H1 (cell line): ENCODE data around the gene RASGEF1B. TPM values are rescaled to one million over a fixed set of nuclear protein-coding genes. Genes with fewer than 3 reads are reported as not detected.

ENCODE experiments used
- CTCF ChIA-PET: fragments of 300-600 bp; sonication (Branson Sonifier 250); formaldehyde crosslinking; loops from one replicate; lab custom pipeline; 2021; ENCODE audit not compliant: partially characterized antibody; lab: Charles Lee
- POLR2A ChIA-PET: fragments of 300-600 bp; sonication (Branson Sonifier 250); formaldehyde crosslinking; loops from one replicate; lab custom pipeline; 2021; ENCODE audit warnings: inconsistent platforms; ENCODE audit not compliant: partially characterized antibody; lab: Charles Lee
- DNase-seq, 2 experiments: peaks; one replicate each; pipeline versions ENCODE4 v3.0.0 to v3.0.0-alpha.2; 2010 to 2022; ENCODE audit warnings: low spot score in 2 of 2, low read depth in 1 of 2, mixed read lengths in 1 of 2
- FAIRE-seq: peaks from 2 replicates; lab custom pipeline; 2011; peaks lifted over from hg19 to GRCh38; lab: Jason Lieb, UNC
- H2AFZ ChIP-seq: 2 replicates; pipeline ENCODE4 v1.8.1; 2012; ENCODE audit warnings: low read length, inconsistent platforms
- H2AK5ac ChIP-seq: 2 replicates; pipeline ENCODE4 v1.6.1; 2013; ENCODE audit warnings: low read depth, low read length
- H2BK120ac ChIP-seq: replicated peaks from 2 replicates; pipeline ENCODE3; 2013; ENCODE audit warnings: low read depth, low read length, inconsistent platforms
- H2BK12ac ChIP-seq: 2 replicates; pipeline ENCODE4 v1.6.1; 2013; ENCODE audit warnings: low read depth, low read length
- H2BK15ac ChIP-seq: 2 replicates; pipeline ENCODE4 v1.6.1; 2013; ENCODE audit warnings: low read length
- H2BK20ac ChIP-seq: 2 replicates; pipeline ENCODE4 v1.6.1; 2013; ENCODE audit warnings: low read length
- H2BK5ac ChIP-seq: 2 replicates; pipeline ENCODE4 v1.6.1; 2013; ENCODE audit warnings: low read depth, low read length
- H3K14ac ChIP-seq: 2 replicates; pipeline ENCODE4 v1.6.1; 2013; ENCODE audit warnings: inconsistent platforms; ENCODE audit not compliant: insufficient read length
- H3K18ac ChIP-seq: 2 replicates; pipeline ENCODE4 v1.6.1; 2013; ENCODE audit warnings: low read length; ENCODE audit errors: extremely low read depth
- H3K23ac ChIP-seq: 2 replicates; pipeline ENCODE4 v1.6.1; 2013; ENCODE audit warnings: inconsistent platforms; ENCODE audit not compliant: insufficient read length
- H3K23me2 ChIP-seq: 2 replicates; pipeline ENCODE4 v1.6.1; 2013; ENCODE audit warnings: low read depth, low read length
- H3K27ac ChIP-seq: 2 replicates; pipeline ENCODE4 v1.6.1; 2011; ENCODE audit warnings: low read depth, low read length, inconsistent platforms
- H3K27me3 ChIP-seq, 4 experiments: replicated peaks in 1 of 4; 1 replicate in 1 of 4; 2 replicates in 3 of 4; pipeline versions ENCODE4 v1.6.1 to v1.8.1; 2011 to 2013; ENCODE audit warnings: low read length in 3 of 4, mild to moderate bottlenecking in 3 of 4, inconsistent platforms in 2 of 4, mixed read lengths in 2 of 4, moderate library complexity in 1 of 4; ENCODE audit not compliant: control insufficient read depth in 3 of 4, insufficient read depth in 3 of 4; ENCODE audit errors: extremely low read depth in 1 of 4
- H3K36me3 ChIP-seq, 4 experiments: 2 replicates each; pipeline versions ENCODE4 v1.6.1 to v1.8.1; 2011 to 2013; ENCODE audit warnings: mild to moderate bottlenecking in 4 of 4, low read length in 3 of 4, moderate library complexity in 2 of 4, control low read depth in 1 of 4, inconsistent platforms in 1 of 4; ENCODE audit not compliant: insufficient read depth in 4 of 4, control insufficient read depth in 2 of 4
- H3K4ac ChIP-seq: replicated peaks from 2 replicates; pipeline ENCODE3; 2013; ENCODE audit warnings: low read length, low read depth, mixed read lengths, inconsistent platforms; ENCODE audit not compliant: insufficient read length
- H3K4me1 ChIP-seq, 4 experiments: replicated peaks in 1 of 4; 1 replicate in 1 of 4; 2 replicates in 3 of 4; pipeline versions ENCODE4 v1.6.1 to v1.8.1; 2011 to 2013; ENCODE audit warnings: low read length in 3 of 4, inconsistent platforms in 2 of 4, mixed read lengths in 1 of 4; ENCODE audit not compliant: insufficient read depth in 4 of 4, control insufficient read depth in 3 of 4
- H3K4me2 ChIP-seq, 2 experiments: 2 replicates each; pipeline versions ENCODE4 v1.6.1 to v1.8.1; 2011 to 2013; ENCODE audit warnings: low read depth in 2 of 2, low read length in 2 of 2, control low read depth in 1 of 2, inconsistent platforms in 1 of 2, mild to moderate bottlenecking in 1 of 2; ENCODE audit not compliant: insufficient read depth in 1 of 2
- H3K4me3 ChIP-seq, 4 experiments: fragments of 200-600, 300-600 bp in 1 of 4; sonication (generic), shearing (Covaris generic), sonication (Bioruptor Twin) in 1 of 4; 2 replicates each; pipeline versions ENCODE4 v1.5.1 to v1.8.1; 2011 to 2016; ENCODE audit warnings: low read length in 4 of 4, low read depth in 3 of 4, control low read depth in 2 of 4, inconsistent platforms in 2 of 4, mild to moderate bottlenecking in 2 of 4, mixed read lengths in 1 of 4, moderate library complexity in 1 of 4; ENCODE audit not compliant: insufficient read depth in 2 of 4; ENCODE audit errors: extremely low read depth in 1 of 4
- H3K56ac ChIP-seq: replicated peaks from 2 replicates; pipeline ENCODE3; 2013; ENCODE audit warnings: low read depth, mild to moderate bottlenecking, mixed read lengths, low read length, inconsistent platforms; ENCODE audit not compliant: insufficient read length
- H3K79me1 ChIP-seq: 2 replicates; pipeline ENCODE4 v1.6.1; 2013; ENCODE audit warnings: low read depth, low read length, control low read depth
- H3K79me2 ChIP-seq, 2 experiments: 2 replicates each; pipeline versions ENCODE4 v1.6.1 to v1.8.1; 2012 to 2013; ENCODE audit warnings: low read length in 2 of 2, mild to moderate bottlenecking in 2 of 2, inconsistent platforms in 1 of 2; ENCODE audit not compliant: insufficient read depth in 2 of 2, control insufficient read depth in 1 of 2
- H3K9ac ChIP-seq, 4 experiments: replicated peaks in 1 of 4; 1 replicate in 1 of 4; 2 replicates in 3 of 4; pipeline versions ENCODE4 v1.6.1 to v1.8.1; 2011 to 2013; ENCODE audit warnings: low read depth in 3 of 4, low read length in 3 of 4, control low read depth in 2 of 4, mild to moderate bottlenecking in 2 of 4, moderate library complexity in 2 of 4, inconsistent platforms in 1 of 4; ENCODE audit errors: extremely low read depth in 1 of 4
- H3K9me3 ChIP-seq, 2 experiments: 2 replicates each; pipeline versions ENCODE4 v1.6.1 to v1.8.1; 2012 to 2013; ENCODE audit warnings: mild to moderate bottlenecking in 2 of 2, moderate library complexity in 2 of 2, control low read depth in 1 of 2, inconsistent platforms in 1 of 2, low read depth in 1 of 2, low read length in 1 of 2, mixed read lengths in 1 of 2; ENCODE audit not compliant: insufficient read depth in 2 of 2
- H4K20me1 ChIP-seq, 2 experiments: replicated peaks in 1 of 2; 2 replicates each; pipeline versions ENCODE3 to v1.8.1; 2011 to 2013; ENCODE audit warnings: inconsistent platforms in 2 of 2, low read length in 2 of 2, mild to moderate bottlenecking in 1 of 2; ENCODE audit not compliant: insufficient read depth in 2 of 2, control insufficient read depth in 1 of 2
- H4K5ac ChIP-seq: 2 replicates; pipeline ENCODE4 v1.6.1; 2013; ENCODE audit warnings: low read length, low read depth, mixed read lengths, inconsistent platforms; ENCODE audit not compliant: insufficient read length
- H4K8ac ChIP-seq: 2 replicates; pipeline ENCODE4 v1.8.0; 2013; ENCODE audit warnings: mild to moderate bottlenecking, moderate library complexity, low read length, inconsistent platforms; ENCODE audit not compliant: insufficient read depth; ENCODE audit errors: extremely low read depth
- H4K91ac ChIP-seq: replicated peaks from 2 replicates; pipeline ENCODE3; 2013; ENCODE audit warnings: low read length, mixed read lengths, inconsistent platforms; ENCODE audit not compliant: insufficient read length
- GABPA ChIP-seq: IDR thresholded peaks from 2 replicates; pipeline ENCODE4 v1.6.1; 2011; ENCODE audit warnings: mild to moderate bottlenecking, low read length, moderate library complexity, borderline replicate concordance; ENCODE audit not compliant: insufficient read depth
- GTF2F1 ChIP-seq: IDR thresholded peaks from 2 replicates; pipeline ENCODE4 v1.6.1; 2012; ENCODE audit warnings: low read depth, low read length, improper control_type of control experiment, borderline replicate concordance
- MAFK ChIP-seq: IDR thresholded peaks from 2 replicates; pipeline ENCODE4 v1.6.1; 2012; ENCODE audit warnings: low read depth, mild to moderate bottlenecking, improper control_type of control experiment, low read length
- SAP30 ChIP-seq: fragments of 300-600 bp; sonication (generic); IDR thresholded peaks from 2 replicates; pipeline ENCODE4 v1.7.1; 2012; ENCODE audit warnings: low read length, moderate library complexity, mild to moderate bottlenecking, inconsistent platforms; ENCODE audit not compliant: insufficient read depth, insufficient replicate concordance
- YY1 ChIP-seq: IDR thresholded peaks from 2 replicates; pipeline ENCODE4 v1.6.1; 2011; ENCODE audit warnings: low read depth, mild to moderate bottlenecking, low read length
- WGBS, 2 experiments: shearing (Covaris generic) in 1 of 2; methylation state at CpG; one replicate each; pipeline versions ENCODE4 v1.1.6 to v1.1.7; 2013 to 2015; ENCODE audit warnings: low lambda C conversion rate in 2 of 2, mixed read lengths in 2 of 2, inconsistent platforms in 1 of 2, low coverage in 1 of 2, missing lambda C conversion rate in 1 of 2; ENCODE audit not compliant: insufficient replicate concordance in 2 of 2, insufficient coverage in 1 of 2, insufficient read length in 1 of 2; ENCODE audit errors: extremely low coverage in 1 of 2, missing lambda C conversion rate in 1 of 2; 5-methylcytosine and 5-hydroxymethylcytosine counted together
- polyA plus RNA-seq, 7 experiments: library from polyadenylated mRNA; depleted of rRNA in 3 of 7; stranded (reverse) in 5 of 7; unstranded in 2 of 7; fragments of >200 nt in 5 of 7; fragments of 200-250 nt in 2 of 7; gene quantifications; 1 replicate in 5 of 7; 2 replicates in 1 of 7; 4 replicates in 1 of 7; pipeline versions ENCODE4 v1.2.1 to v1.2.3, GENCODE V29; 2011 to 2013; ENCODE audit warnings: missing spikeins in 2 of 7, mixed read lengths in 2 of 7
- total RNA-seq: library from RNA; stranded (reverse); fragmentation: NEBNext Ultra II Directional; extraction: Animal tissue kit (Norgen Biotek cat#: 25700); gene quantifications from 2 replicates; pipeline ENCODE4 v1.2.1, GENCODE V29; 2021

The RASGEF1B gene
- total and polyA plus RNA-seq, 2 of the 8 experiments (the other 6 are each of a cell fraction or from before 2014, with no cell fraction given), result 1.6 to 4.7 TPM

DNA sequence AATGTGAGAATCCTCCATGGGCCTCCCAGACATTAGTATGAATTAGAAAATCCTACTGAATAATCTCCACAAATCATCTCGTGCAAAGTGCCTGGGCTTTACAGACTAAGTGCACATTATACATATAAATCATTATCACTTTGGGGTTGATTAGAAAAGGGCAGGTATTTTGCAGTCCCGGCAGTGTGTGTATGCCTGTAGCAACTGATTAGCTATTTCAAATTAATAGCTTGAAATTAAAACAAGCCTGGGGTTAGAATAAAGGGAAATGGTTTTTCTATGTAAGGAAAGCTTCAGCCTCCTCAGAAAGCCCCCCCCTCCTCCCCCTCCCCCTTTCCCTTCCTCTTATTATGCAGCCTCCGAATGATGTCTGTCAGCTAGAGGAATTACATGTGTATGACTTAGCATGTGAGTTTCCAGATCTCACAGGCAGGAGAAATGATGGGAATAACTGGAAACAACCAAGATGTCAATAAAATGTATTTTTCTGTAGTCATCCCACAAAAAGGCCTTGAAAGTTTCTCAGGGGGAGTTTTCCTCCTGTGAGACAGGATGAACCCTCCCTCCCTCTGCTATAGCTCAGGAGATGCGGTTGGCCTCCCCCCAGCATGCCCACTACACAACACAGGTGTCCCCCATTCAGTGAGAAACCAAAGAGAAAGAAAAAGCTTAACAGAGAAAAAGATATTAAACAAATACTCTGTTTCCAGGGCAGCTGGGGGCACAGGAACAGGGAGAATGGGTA is 41.2 kb upstream of the RASGEF1B start:
- no peak overlapping the region for H2AK5ac ChIP-seq
- WGBS, 2 experiments, result 55% methylated on average over 4 of the region's 4 CpGs; no CpG with 5 or more reads in 1 of the 2 experiments
- no peak overlapping the region for H2BK20ac ChIP-seq
- no peaks in the 10 kb centered on the region for H3K23me2 ChIP-seq
- H2AFZ ChIP-seq, result no peak overlapping the region
- no peaks in the 10 kb centered on the region for H3K27me3 ChIP-seq
- ChIA-PET POLR2A (interaction anchor here (1.3 kb wide), 1 partner anchor 10 kb away, joined by 3 read pairs; no protein-coding TSS in a partner anchor), CTCF (interaction anchor here (1.2 to 2.8 kb wide), 5 partner anchors 11 to 46 kb away, joined by 3 to 8 read pairs (median 4); no protein-coding TSS in a partner anchor)
- H4K8ac ChIP-seq, result no peak overlapping the region
- no peak overlapping the region for H3K4me3 ChIP-seq
- no peaks in the 10 kb centered on the region for H3K9me3 ChIP-seq
- no peak overlapping the region for H3K4ac ChIP-seq
- DNase-seq (no peak), FAIRE-seq (no peak)
- peaks cover 2 to 11% (median 5%) of the 10 kb centered on the region in 4 experiments; a peak in 6 of 7 replicates for H3K4me1 ChIP-seq
- H3K79me1 ChIP-seq, result no peaks in the 10 kb centered on the region
- no peak overlapping the region for H3K14ac ChIP-seq
- no peak overlapping the region for H3K18ac ChIP-seq
- no peaks in the 10 kb centered on the region for H3K36me3 ChIP-seq
- H4K5ac ChIP-seq, result no peak overlapping the region
- peak overlapping the region in 1 of 2 experiments; percentile 37; a peak in 2 of 4 replicates for H3K4me2 ChIP-seq
- no peak overlapping the region for H2BK15ac ChIP-seq
- no peak overlapping the region for H2BK120ac ChIP-seq
- TF ChIP-seq SAP30, result no peak
- no peak for TF ChIP-seq MAFK
- TF ChIP-seq YY1, result no peak
- no peak for TF ChIP-seq GTF2F1
- TF ChIP-seq GABPA, result no peak
- no peak overlapping the region for H2BK12ac ChIP-seq
- no peak overlapping the region for H3K9ac ChIP-seq
- H3K27ac ChIP-seq, result no peak overlapping the region
- H3K56ac ChIP-seq, result no peak overlapping the region
- H3K79me2 ChIP-seq, result no peaks in the 10 kb centered on the region
- H2BK5ac ChIP-seq, result no peak overlapping the region
- no peak overlapping the region for H4K91ac ChIP-seq
- H4K20me1 ChIP-seq, result no peaks in the 10 kb centered on the region
- H3K23ac ChIP-seq, result no peak overlapping the region
